K562 (cell line): ENCODE data around the gene FBXO17.

ENCODE experiments used
- CEBPZ ChIP-seq: fragments of 150-350 bp; IDR thresholded peaks from 2 replicates; pipeline ENCODE4 v1.6.1; 2014; ENCODE audit warnings: low read depth, mild to moderate bottlenecking, low read length, borderline replicate concordance
- COPS2 ChIP-seq: fragments of 450-650 bp; conservative IDR thresholded peaks from 2 replicates; pipeline ENCODE4 v1.6.1; 2016; ENCODE audit warnings: mild to moderate bottlenecking, moderate library complexity
- CTCF ChIP-seq, 3 experiments: IDR thresholded peaks in 2 of 3; conservative IDR thresholded peaks in 1 of 3; 2 replicates each; pipeline ENCODE4 v1.5.1; 2011 to 2012; ENCODE audit warnings: low read length in 3 of 3, mild to moderate bottlenecking in 3 of 3, control low read depth in 2 of 3, improper control_type of control experiment in 1 of 3, inconsistent platforms in 1 of 3, low read depth in 1 of 3, mixed read lengths in 1 of 3, moderate library complexity in 1 of 3; ENCODE audit not compliant: insufficient read depth in 2 of 3
- EHMT2 ChIP-seq: fragments of 450-650 bp; IDR thresholded peaks from 2 replicates; pipeline ENCODE4 v1.6.1; 2018; ENCODE audit warnings: antibody characterized with exemption
- GTF3C2 ChIP-seq: IDR thresholded peaks from 3 replicates; pipeline ENCODE4 v1.6.1; 2011; ENCODE audit warnings: borderline replicate concordance, mild to moderate bottlenecking, moderate library complexity; ENCODE audit not compliant: insufficient read length; ENCODE audit errors: extremely low read depth
- MXI1 ChIP-seq: IDR thresholded peaks from 2 replicates; pipeline ENCODE4 v1.6.1; 2011; ENCODE audit warnings: low read depth, mild to moderate bottlenecking, improper control_type of control experiment, low read length
- MYNN ChIP-seq, 2 experiments: sonication (generic); formaldehyde crosslinking in 1 of 2; IDR thresholded peaks; 2 replicates each; pipeline versions ENCODE4 v1.5.0 to v1.6.1; 2016 to 2020; ENCODE audit warnings: antibody characterized with exemption in 1 of 2, missing genetic modification reagents in 1 of 2
- NUFIP1 ChIP-seq: fragments of 450-650 bp; IDR thresholded peaks from 2 replicates; pipeline ENCODE4 v1.6.1; 2018; ENCODE audit not compliant: partially characterized antibody
- THRA ChIP-seq: fragments of 450-650 bp; IDR thresholded peaks from 2 replicates; pipeline ENCODE4 v1.6.1; 2017; ENCODE audit warnings: mild to moderate bottlenecking, moderate library complexity
- ZNF124 ChIP-seq: sonication (generic); formaldehyde crosslinking; IDR thresholded peaks from 2 replicates; pipeline ENCODE4 v1.8.1; 2022; ENCODE audit warnings: missing genetic modification reagents

GRCh38 chr19:38924388-38924787, 51.2 kb downstream of the FBXO17 start:
- TF ChIP-seq THRA (no peak), MXI1 (no peak), CEBPZ (no peak), ZNF124 (no peak), GTF3C2 (no peak), COPS2 (no peak), CTCF (IDR thresholded peaks at IDR 0.05 in 2 of 3, conservative IDR thresholded peaks at IDR 0.05 in 1 of 3; ENCODE audit: insufficient read depth in 2 of 3, low read depth in 1 of 3, low read length in 3 of 3) (no peak), EHMT2 (no peak), NUFIP1 (no peak), MYNN (IDR thresholded peaks at IDR 0.05) (no peak), MYNN (CRISPR knock-in tag; IDR thresholded peaks at IDR 0.05) (no peak)
